Measurements from ENCODE around the gene MAP2.

Gene MAP2

GRCh38 chr2:209685963-209686362 is 262.1 kb downstream of the MAP2 start:
- in situ Hi-C loops (cut with HindIII; ENCODE audit: low pct_ligation_motif_present, low sequenced_read_pairs) = no loop called here
- Histone ChIP-seq H3K4me3 (ENCODE audit: low read depth, low read length) (no peak overlapping the region), H3K36me3 (replicated peaks) (no peaks in the 10 kb centered on the region), H3K27me3 (replicated peaks) (no peaks in the 10 kb centered on the region), H3K27ac (no peak overlapping the region)
- DNase-seq = peak; percentile 16
- no peak for TF ChIP-seq CTCF (IDR thresholded peaks at IDR 0.05; ENCODE audit: low read depth, low read length, missing control alignments)

GRCh38 chr2:209686448-209686847 is 262.6 kb downstream of the MAP2 start:
- in situ Hi-C loops (cut with HindIII; ENCODE audit: low pct_ligation_motif_present, low sequenced_read_pairs) = no loop called here
- TF ChIP-seq CTCF (IDR thresholded peaks at IDR 0.05; ENCODE audit: low read depth, low read length, missing control alignments) = no peak
- Histone ChIP-seq H3K27ac (no peak overlapping the region), H3K4me3 (ENCODE audit: low read depth, low read length) (no peak overlapping the region), H3K36me3 (replicated peaks) (no peaks in the 10 kb centered on the region), H3K27me3 (replicated peaks) (no peaks in the 10 kb centered on the region)
- no peak for DNase-seq

- H3K27me3 ChIP-seq (replicated peaks) = no peaks in the 10 kb centered on the region
- no peak for TF ChIP-seq CTCF (IDR thresholded peaks at IDR 0.05; ENCODE audit: low read depth, low read length, missing control alignments)
- no peak for DNase-seq
- H3K27ac ChIP-seq = no peak overlapping the region
- H3K4me3 ChIP-seq (ENCODE audit: low read depth, low read length) = no peak overlapping the region
- no peaks in the 10 kb centered on the region for H3K36me3 ChIP-seq (replicated peaks)
- in situ Hi-C loops (cut with HindIII; ENCODE audit: low pct_ligation_motif_present, low sequenced_read_pairs) = no loop called here
Observed at GRCh38 chr2:209687323-209687969, 263.6 kb downstream of the MAP2 start.

GRCh38 chr2:209688385-209688784 is 264.5 kb downstream of the MAP2 start:
- H3K4me3 ChIP-seq (ENCODE audit: low read depth, low read length) = no peak overlapping the region
- no peak for DNase-seq
- no peaks in the 10 kb centered on the region for H3K27me3 ChIP-seq (replicated peaks)
- in situ Hi-C loops (cut with HindIII; ENCODE audit: low pct_ligation_motif_present, low sequenced_read_pairs) = no loop called here
- no peak overlapping the region for H3K27ac ChIP-seq
- no peak for TF ChIP-seq CTCF (IDR thresholded peaks at IDR 0.05; ENCODE audit: low read depth, low read length, missing control alignments)
- no peaks in the 10 kb centered on the region for H3K36me3 ChIP-seq (replicated peaks)

GRCh38 chr2:209690029-209690754 is 266.3 kb downstream of the MAP2 start:
- in situ Hi-C loops (cut with HindIII; ENCODE audit: low pct_ligation_motif_present, low sequenced_read_pairs) = no loop called here
- Histone ChIP-seq H3K36me3 (replicated peaks) (no peaks in the 10 kb centered on the region), H3K27ac (no peak overlapping the region), H3K27me3 (replicated peaks) (no peaks in the 10 kb centered on the region), H3K4me3 (ENCODE audit: low read depth, low read length) (no peak overlapping the region)
- TF ChIP-seq CTCF (IDR thresholded peaks at IDR 0.05; ENCODE audit: low read depth, low read length, missing control alignments) = no peak
- no peak for DNase-seq
